ENCODE results near the gene FFAR1.

The FFAR1 gene

GRCh38 chr19:35314858-35315470, 32.7 kb upstream of the FFAR1 start:
- WGBS (ENCODE audit: insufficient coverage) = over 99% methylated on average over 9 of the region's 10 CpGs
- H3K9me3 ChIP-seq (ENCODE audit: control extremely low read depth in 1 of 5, control insufficient read depth in 4 of 5, insufficient read depth in 2 of 5, low read depth in 1 of 5, low read length in 4 of 5) = no peaks in the 10 kb centered on the region
- no peak overlapping the region for H3K27ac ChIP-seq (ENCODE audit: insufficient read depth in 1 of 2, low read depth in 1 of 2, low read length in 2 of 2, poor library complexity in 1 of 2, severe bottlenecking in 2 of 2)
- H3K4me3 ChIP-seq (ENCODE audit: control insufficient read depth in 1 of 7, extremely low read depth in 1 of 7, insufficient read depth in 4 of 7, low read depth in 2 of 7, low read length in 6 of 7) = no peak overlapping the region
- no peaks in the 10 kb centered on the region for H3K36me3 ChIP-seq (ENCODE audit: control insufficient read depth in 4 of 4, insufficient read depth in 4 of 4, low read length in 3 of 4)
- CTCF ChIA-PET = interaction anchor here (1.2 to 2.2 kb wide), 4 partner anchors 13 to 38 kb away, joined by 3 to 11 read pairs (median 6); no protein-coding TSS in a partner anchor
- no peak for DNase-seq
- no peaks in the 10 kb centered on the region for H3K27me3 ChIP-seq (replicated peaks in 2 of 5; ENCODE audit: control insufficient read depth in 4 of 5, insufficient read depth in 5 of 5, low read length in 4 of 5)
- H3K4me1 ChIP-seq (ENCODE audit: control extremely low read depth in 1 of 4, control insufficient read depth in 4 of 4, insufficient read depth in 4 of 4, low read length in 3 of 4) = peaks cover 3 to 64% (median 42%) of the 10 kb centered on the region in 4 experiments
- POLR2A ChIA-PET = no interaction called here

- Histone ChIP-seq H3K36me3 (ENCODE audit: control insufficient read depth in 4 of 4, insufficient read depth in 4 of 4, low read length in 3 of 4) (no peaks in the 10 kb centered on the region), H3K27ac (ENCODE audit: insufficient read depth in 1 of 2, low read depth in 1 of 2, low read length in 2 of 2, poor library complexity in 1 of 2, severe bottlenecking in 2 of 2) (no peak overlapping the region), H3K27me3 (replicated peaks in 2 of 5; ENCODE audit: control insufficient read depth in 4 of 5, insufficient read depth in 5 of 5, low read length in 4 of 5) (no peaks in the 10 kb centered on the region), H3K4me3 (ENCODE audit: control insufficient read depth in 1 of 7, extremely low read depth in 1 of 7, insufficient read depth in 4 of 7, low read depth in 2 of 7, low read length in 6 of 7) (no peak overlapping the region), H3K9me3 (ENCODE audit: control extremely low read depth in 1 of 5, control insufficient read depth in 4 of 5, insufficient read depth in 2 of 5, low read depth in 1 of 5, low read length in 4 of 5) (no peaks in the 10 kb centered on the region), H3K4me1 (ENCODE audit: control extremely low read depth in 1 of 4, control insufficient read depth in 4 of 4, insufficient read depth in 4 of 4, low read length in 3 of 4) (peaks cover 10 to 65% (median 47%) of the 10 kb centered on the region in 4 experiments)
- POLR2A ChIA-PET = no interaction called here
- 96% methylated on average over 6 of the region's 9 CpGs for WGBS (ENCODE audit: insufficient coverage)
- CTCF ChIA-PET = interaction anchor here (1.2 to 2.0 kb wide), 3 partner anchors 12 to 37 kb away, joined by 3 to 7 read pairs (median 5); no protein-coding TSS in a partner anchor
- DNase-seq = peak in 1 of 3 donors; percentile 34
Measured at GRCh38 chr19:35315883-35316282, 31.8 kb upstream of the FFAR1 start.

DNA sequence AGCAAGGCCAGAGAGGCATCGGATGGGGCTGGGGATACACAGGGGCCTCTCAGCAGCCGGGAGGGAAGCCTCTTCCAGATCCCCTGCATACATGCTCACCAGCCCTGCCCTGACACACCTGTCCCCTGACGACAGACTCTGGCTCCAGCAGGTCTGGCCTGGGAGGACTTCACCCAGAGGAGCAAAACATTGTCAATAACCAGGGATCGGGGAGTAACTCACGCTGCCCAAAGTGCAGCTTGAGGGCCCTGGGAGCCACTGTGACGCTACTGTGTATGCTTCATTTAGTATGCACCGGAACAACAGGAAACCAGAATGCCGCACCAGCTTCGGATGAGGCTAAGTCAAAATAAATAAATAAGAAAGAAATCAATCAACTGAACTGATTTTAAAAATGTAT, 31.1 kb upstream of the FFAR1 start:
- WGBS (ENCODE audit: insufficient coverage) = 95% methylated on average over 6 of the region's 9 CpGs

DNA sequence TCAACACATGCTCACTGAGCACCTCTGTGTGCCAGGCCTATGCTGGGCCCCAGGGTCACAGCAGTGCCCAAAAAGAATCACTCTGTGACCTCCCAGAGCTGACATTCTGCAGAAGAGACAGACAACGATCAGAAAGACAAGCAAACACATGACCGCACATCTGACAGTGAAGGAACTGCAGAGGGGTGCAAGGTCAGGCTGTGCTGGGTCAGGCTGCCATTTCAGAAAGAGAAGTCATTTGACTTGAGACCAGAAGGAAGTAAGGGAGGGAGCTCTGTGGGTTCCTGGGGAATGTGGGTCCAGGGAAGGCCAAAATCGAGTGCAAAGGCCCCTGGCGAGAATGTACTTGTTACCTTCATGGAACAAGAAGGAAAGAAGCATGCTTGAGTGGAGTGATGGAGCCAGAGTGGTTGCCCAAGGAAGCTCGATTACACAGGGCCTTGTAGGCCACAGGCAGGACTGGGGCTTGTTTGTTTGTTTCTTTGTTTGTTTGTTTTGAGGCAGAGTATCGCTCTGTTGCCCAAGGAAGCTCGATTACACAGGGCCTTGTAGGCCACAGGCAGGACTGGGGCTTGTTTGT, 30.1 kb upstream of the FFAR1 start:
- POLR2A ChIA-PET = no interaction called here

More for the DNA sequence above, 31.1 kb upstream of the FFAR1 start:
- ChIA-PET CTCF (interaction anchor here (0.9 to 2.0 kb wide), 3 partner anchors 11 to 37 kb away, joined by 3 to 7 read pairs (median 5); no protein-coding TSS in a partner anchor), POLR2A (interaction anchor here (0.6 kb wide), 1 partner anchor 11 kb away, joined by 3 read pairs; no protein-coding TSS in a partner anchor)
- no peaks in the 10 kb centered on the region for H3K27me3 ChIP-seq (replicated peaks in 2 of 5; ENCODE audit: control insufficient read depth in 4 of 5, insufficient read depth in 5 of 5, low read length in 4 of 5)
- no peaks in the 10 kb centered on the region for H3K9me3 ChIP-seq (ENCODE audit: control extremely low read depth in 1 of 5, control insufficient read depth in 4 of 5, insufficient read depth in 2 of 5, low read depth in 1 of 5, low read length in 4 of 5)
- H3K4me3 ChIP-seq (ENCODE audit: control insufficient read depth in 1 of 7, extremely low read depth in 1 of 7, insufficient read depth in 4 of 7, low read depth in 2 of 7, low read length in 6 of 7) = no peak overlapping the region
- H3K4me1 ChIP-seq (ENCODE audit: control extremely low read depth in 1 of 4, control insufficient read depth in 4 of 4, insufficient read depth in 4 of 4, low read length in 3 of 4) = peaks cover 12 to 68% (median 49%) of the 10 kb centered on the region in 4 experiments
- H3K36me3 ChIP-seq (ENCODE audit: control insufficient read depth in 4 of 4, insufficient read depth in 4 of 4, low read length in 3 of 4) = no peaks in the 10 kb centered on the region
- no peak overlapping the region for H3K27ac ChIP-seq (ENCODE audit: insufficient read depth in 1 of 2, low read depth in 1 of 2, low read length in 2 of 2, poor library complexity in 1 of 2, severe bottlenecking in 2 of 2)
- DNase-seq = no peak

GRCh38 chr19:35318679-35319448, 28.8 kb upstream of the FFAR1 start:
- peaks cover 12 to 55% (median 40%) of the 10 kb centered on the region in 4 experiments for H3K4me1 ChIP-seq (ENCODE audit: control extremely low read depth in 1 of 4, control insufficient read depth in 4 of 4, insufficient read depth in 4 of 4, low read length in 3 of 4)
- no peaks in the 10 kb centered on the region for H3K27me3 ChIP-seq (replicated peaks in 2 of 5; ENCODE audit: control insufficient read depth in 4 of 5, insufficient read depth in 5 of 5, low read length in 4 of 5)
- peak overlapping the region in 1 of 2 experiments; percentile 49 for H3K27ac ChIP-seq (ENCODE audit: insufficient read depth in 1 of 2, low read depth in 1 of 2, low read length in 2 of 2, poor library complexity in 1 of 2, severe bottlenecking in 2 of 2)
- peak in 1 of 3 donors; percentile 49 for DNase-seq
- ChIA-PET CTCF (interaction anchor here (1.0 to 2.4 kb wide), 3 partner anchors 10 to 14 kb away, joined by 3 to 9 read pairs (median 4); partner anchors contain the start of gene CD22), POLR2A (no interaction called here)
- H3K36me3 ChIP-seq (ENCODE audit: control insufficient read depth in 4 of 4, insufficient read depth in 4 of 4, low read length in 3 of 4) = no peaks in the 10 kb centered on the region
- peak overlapping the region in 1 of 7 experiments; percentile 3 for H3K4me3 ChIP-seq (ENCODE audit: control insufficient read depth in 1 of 7, extremely low read depth in 1 of 7, insufficient read depth in 4 of 7, low read depth in 2 of 7, low read length in 6 of 7)
- H3K9me3 ChIP-seq (ENCODE audit: control extremely low read depth in 1 of 5, control insufficient read depth in 4 of 5, insufficient read depth in 2 of 5, low read depth in 1 of 5, low read length in 4 of 5) = no peaks in the 10 kb centered on the region
- WGBS (ENCODE audit: insufficient coverage) = 68% methylated on average over 15 of the region's 16 CpGs

More for the DNA sequence above, 30.1 kb upstream of the FFAR1 start:
- no peaks in the 10 kb centered on the region for H3K9me3 ChIP-seq (ENCODE audit: control extremely low read depth in 1 of 5, control insufficient read depth in 4 of 5, insufficient read depth in 2 of 5, low read depth in 1 of 5, low read length in 4 of 5)
- no peaks in the 10 kb centered on the region for H3K27me3 ChIP-seq (replicated peaks in 2 of 5; ENCODE audit: control insufficient read depth in 4 of 5, insufficient read depth in 5 of 5, low read length in 4 of 5)
- peaks cover 12 to 62% (median 49%) of the 10 kb centered on the region in 4 experiments for H3K4me1 ChIP-seq (ENCODE audit: control extremely low read depth in 1 of 4, control insufficient read depth in 4 of 4, insufficient read depth in 4 of 4, low read length in 3 of 4)
- H3K27ac ChIP-seq (ENCODE audit: insufficient read depth in 1 of 2, low read depth in 1 of 2, low read length in 2 of 2, poor library complexity in 1 of 2, severe bottlenecking in 2 of 2) = no peak overlapping the region
- H3K36me3 ChIP-seq (ENCODE audit: control insufficient read depth in 4 of 4, insufficient read depth in 4 of 4, low read length in 3 of 4) = no peaks in the 10 kb centered on the region
- H3K4me3 ChIP-seq (ENCODE audit: control insufficient read depth in 1 of 7, extremely low read depth in 1 of 7, insufficient read depth in 4 of 7, low read depth in 2 of 7, low read length in 6 of 7) = no peak overlapping the region
- peak in 1 of 3 donors; percentile 22 for DNase-seq
- 38% methylated on average over 2 of the region's 7 CpGs for WGBS (ENCODE audit: insufficient coverage)
- CTCF ChIA-PET = interaction anchor here (1.0 to 1.6 kb wide), 3 partner anchors 10 to 14 kb away, joined by 3 to 5 read pairs (median 4); no protein-coding TSS in a partner anchor

DNA sequence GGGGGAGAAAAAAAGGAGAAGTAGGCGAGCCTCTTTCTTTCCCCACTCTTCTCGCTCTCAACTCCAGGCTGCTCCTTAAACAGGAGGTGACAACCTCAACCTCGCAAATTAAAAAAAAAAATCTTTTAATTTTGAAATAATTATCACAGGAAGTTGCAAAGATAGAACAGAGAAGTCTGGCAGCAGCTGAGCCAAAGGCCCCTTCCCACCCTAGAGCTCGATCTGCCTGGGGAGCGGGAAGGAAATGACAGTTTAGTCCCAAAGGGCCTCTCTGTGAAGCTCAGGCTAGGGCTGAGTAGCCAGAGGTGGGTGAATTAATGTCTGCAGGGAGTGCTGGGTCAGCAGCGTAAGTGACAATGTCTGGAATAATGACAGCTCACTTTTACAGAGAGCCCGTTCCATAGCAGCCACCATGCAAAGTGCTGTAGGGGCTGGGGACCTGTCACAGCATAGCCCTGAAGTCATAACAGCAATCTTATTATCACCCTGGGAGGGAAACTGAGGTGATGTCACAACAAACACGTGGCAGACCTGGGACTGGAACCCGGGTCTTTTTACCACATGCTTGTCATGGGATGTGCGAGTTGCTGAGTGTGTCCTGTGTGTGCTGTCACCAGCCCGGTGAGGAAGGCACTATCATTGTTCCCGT, 27.5 kb upstream of the FFAR1 start:
- WGBS (ENCODE audit: insufficient coverage) = 17% methylated on average over 9 of the region's 12 CpGs
- ChIA-PET CTCF (interaction anchor here (1.1 to 2.4 kb wide), 2 partner anchors 12 to 25 kb away, joined by 3 to 9 read pairs; no protein-coding TSS in a partner anchor), POLR2A (interaction anchor here (0.6 kb wide), 1 partner anchor 154 kb away, joined by 3 read pairs; no protein-coding TSS in a partner anchor)
- Histone ChIP-seq H3K4me3 (ENCODE audit: control insufficient read depth in 1 of 7, extremely low read depth in 1 of 7, insufficient read depth in 4 of 7, low read depth in 2 of 7, low read length in 6 of 7) (peak overlapping the region in 3 of 7 experiments; percentile 0 to 59 (median 30)), H3K36me3 (ENCODE audit: control insufficient read depth in 4 of 4, insufficient read depth in 4 of 4, low read length in 3 of 4) (no peaks in the 10 kb centered on the region), H3K27me3 (replicated peaks in 2 of 5; ENCODE audit: control insufficient read depth in 4 of 5, insufficient read depth in 5 of 5, low read length in 4 of 5) (no peaks in the 10 kb centered on the region), H3K9me3 (ENCODE audit: control extremely low read depth in 1 of 5, control insufficient read depth in 4 of 5, insufficient read depth in 2 of 5, low read depth in 1 of 5, low read length in 4 of 5) (no peaks in the 10 kb centered on the region), H3K27ac (ENCODE audit: insufficient read depth in 1 of 2, low read depth in 1 of 2, low read length in 2 of 2, poor library complexity in 1 of 2, severe bottlenecking in 2 of 2) (peak overlapping the region in 1 of 2 experiments; percentile 51), H3K4me1 (ENCODE audit: control extremely low read depth in 1 of 4, control insufficient read depth in 4 of 4, insufficient read depth in 4 of 4, low read length in 3 of 4) (peaks cover 12 to 54% (median 36%) of the 10 kb centered on the region in 4 experiments)
- peak in 2 of 3 donors; percentile 40 to 47 for DNase-seq
